GM10847 (cell line): ENCODE data around the gene PRKCB.

ENCODE experiments used
- POLR2A ChIP-seq: IDR thresholded peaks from 2 replicates; pipeline ENCODE4 v1.6.1; 2011; ENCODE audit not compliant: insufficient read length; ENCODE audit errors: extremely low read depth

The PRKCB gene

GRCh38 chr16:24114876-24115275, 279.1 kb downstream of the PRKCB start:
- no peak for TF ChIP-seq POLR2A

GRCh38 chr16:24116046-24116776, 280.4 kb downstream of the PRKCB start:
- no peak for TF ChIP-seq POLR2A

GRCh38 chr16:24116989-24117388, 281.2 kb downstream of the PRKCB start:
- TF ChIP-seq POLR2A = no peak

DNA sequence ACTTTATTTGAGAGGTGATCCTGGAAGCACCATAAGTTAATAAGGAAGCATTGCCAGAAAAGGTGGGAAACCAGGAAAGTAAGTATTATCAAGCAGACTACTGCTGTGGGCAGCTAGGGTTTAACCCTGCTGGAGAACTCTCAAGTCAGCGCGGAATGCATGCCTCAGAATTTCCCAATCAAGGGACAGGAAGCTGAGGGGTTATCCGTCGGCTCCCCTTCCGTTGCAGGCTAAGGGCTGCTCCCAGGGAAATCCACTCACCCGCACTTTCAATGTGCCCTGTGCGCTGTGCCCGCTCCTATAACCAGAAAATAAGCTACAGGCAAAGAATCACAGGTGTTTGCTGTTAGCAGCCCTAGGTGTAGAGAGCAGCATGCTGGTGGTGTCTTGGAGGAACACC, 281.9 kb downstream of the PRKCB start:
- TF ChIP-seq POLR2A = no peak

GRCh38 chr16:24118126-24118821, 282.5 kb downstream of the PRKCB start:
- TF ChIP-seq POLR2A = no peak

DNA sequence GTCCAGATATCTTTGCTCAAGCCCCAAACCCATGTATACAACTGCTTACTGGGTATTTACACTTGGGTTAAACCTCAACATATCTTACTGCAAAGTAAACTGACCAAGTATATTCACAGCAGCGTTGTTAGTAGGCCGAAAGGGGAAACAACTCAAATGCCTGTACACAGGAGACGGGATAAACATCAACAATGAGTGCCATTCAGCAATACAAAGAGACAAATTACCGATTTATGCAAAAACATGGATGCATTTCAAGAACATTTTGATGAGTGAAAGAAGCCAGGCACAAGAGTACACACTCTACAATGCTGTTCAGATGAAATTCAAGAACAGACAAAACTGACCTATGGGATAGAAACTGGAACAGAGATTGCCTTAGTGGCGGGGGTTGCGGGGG, 284.0 kb downstream of the PRKCB start:
- no peak for TF ChIP-seq POLR2A

DNA sequence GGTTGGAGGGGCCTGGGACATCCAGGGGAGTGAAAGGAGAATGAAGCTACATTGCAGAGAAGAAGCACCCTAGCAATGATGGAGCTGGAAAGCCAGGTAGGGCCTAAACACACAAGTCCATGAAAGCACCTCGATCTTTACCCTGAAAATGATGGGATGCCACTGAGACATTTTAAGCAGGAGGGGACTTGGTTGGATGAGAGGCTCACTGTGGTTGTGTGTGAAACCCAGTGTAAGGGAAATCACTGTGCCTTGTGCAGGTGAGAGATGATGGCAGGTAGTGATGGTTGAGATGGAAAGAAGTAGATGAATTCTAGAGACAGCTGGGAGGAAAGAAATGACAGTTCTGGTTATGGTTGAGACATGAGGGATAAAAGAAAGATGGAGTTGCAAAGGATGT, 287.5 kb downstream of the PRKCB start:
- no peak for TF ChIP-seq POLR2A

- TF ChIP-seq POLR2A = no peak
Measured at GRCh38 chr16:24124291-24124690, 288.5 kb downstream of the PRKCB start.

DNA sequence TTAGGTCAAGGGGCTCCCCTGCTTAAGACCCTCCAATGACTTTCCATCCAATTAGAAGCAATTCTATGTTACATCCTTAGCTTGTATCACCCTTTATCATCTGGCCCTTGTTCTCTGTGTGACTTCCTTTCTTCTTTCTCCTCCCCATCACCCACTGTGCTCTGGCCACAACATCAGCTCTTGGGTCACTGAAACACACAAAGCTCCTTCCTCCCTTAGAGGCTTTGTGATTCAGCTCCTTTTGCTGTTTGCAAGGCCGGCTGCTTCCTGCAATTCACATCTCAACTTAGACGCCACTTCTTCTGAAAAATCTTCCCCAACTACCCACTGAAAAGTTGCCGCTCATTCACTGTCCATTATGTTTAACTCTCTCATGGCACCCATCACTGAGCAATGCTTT, 289.4 kb downstream of the PRKCB start:
- no peak for TF ChIP-seq POLR2A

- TF ChIP-seq POLR2A = no peak
Measured at GRCh38 chr16:24129412-24129918, 293.7 kb downstream of the PRKCB start.

DNA sequence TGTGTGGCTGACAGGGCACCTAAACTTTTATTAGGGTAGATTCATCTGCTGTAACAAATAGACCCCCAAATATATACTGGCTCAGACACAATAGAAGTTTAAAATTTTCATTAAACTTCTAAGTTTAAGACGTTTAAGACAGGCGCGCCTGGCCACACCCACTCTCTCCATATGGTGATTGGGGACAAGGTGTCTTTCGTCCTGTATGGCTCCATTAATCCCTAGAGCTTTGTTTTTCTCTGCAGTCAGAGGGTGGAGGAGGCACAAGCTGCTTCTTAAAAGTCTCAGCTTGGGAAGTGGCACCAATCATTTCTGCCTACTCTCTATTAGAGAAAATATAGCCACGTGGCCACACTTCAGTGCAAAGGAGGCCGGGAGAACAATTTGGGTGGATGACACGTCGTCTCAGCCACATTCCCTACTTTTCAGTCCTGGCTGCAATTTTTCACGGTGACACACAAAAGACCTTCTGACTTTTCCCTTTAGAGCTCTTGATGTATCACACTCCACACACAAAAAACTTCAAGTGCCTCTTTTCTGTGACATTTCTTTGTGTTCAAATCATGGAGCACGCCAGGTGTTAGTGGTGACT, 294.8 kb downstream of the PRKCB start:
- TF ChIP-seq POLR2A = no peak

DNA sequence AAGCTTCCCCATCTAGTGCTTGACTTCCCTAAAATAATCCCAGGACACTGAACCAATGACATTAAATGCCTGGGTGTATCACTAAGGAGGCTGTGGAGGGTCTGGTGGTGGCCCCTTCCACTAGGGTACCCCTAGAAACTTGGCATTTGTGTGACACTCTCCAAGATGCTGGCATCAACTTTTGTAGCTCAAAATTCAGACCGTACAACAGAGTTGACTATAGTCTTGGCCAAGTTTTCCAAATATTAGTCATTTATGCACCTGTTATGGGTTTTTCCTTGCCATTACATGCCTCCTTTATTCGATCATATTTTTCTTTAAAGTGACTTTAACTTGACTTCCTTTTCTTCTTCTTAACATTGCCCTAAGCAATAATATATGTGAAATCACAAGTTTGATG, 295.5 kb downstream of the PRKCB start:
- TF ChIP-seq POLR2A = no peak

- no peak for TF ChIP-seq POLR2A
Measured at GRCh38 chr16:24132048-24132796, 296.4 kb downstream of the PRKCB start.

DNA sequence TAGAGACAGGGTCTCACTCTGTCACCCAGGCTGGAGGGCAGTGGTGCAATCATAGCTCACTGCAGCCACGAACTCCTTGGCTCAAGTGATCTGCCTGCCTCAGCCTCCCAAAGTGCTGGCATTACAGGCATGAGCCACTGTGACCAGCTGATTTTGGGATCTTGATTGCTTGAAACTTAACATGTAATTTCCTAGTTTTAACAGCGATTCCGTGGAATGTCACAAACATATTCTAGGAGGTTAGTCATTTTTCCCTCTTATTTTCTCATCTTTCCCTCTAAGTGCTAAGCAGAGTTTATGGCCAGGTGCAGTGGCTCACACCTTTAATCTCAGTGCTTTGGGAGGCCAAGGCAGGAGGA, 297.0 kb downstream of the PRKCB start:
- no peak for TF ChIP-seq POLR2A

GRCh38 chr16:24135624-24136565, 300.1 kb downstream of the PRKCB start:
- TF ChIP-seq POLR2A = no peak

DNA sequence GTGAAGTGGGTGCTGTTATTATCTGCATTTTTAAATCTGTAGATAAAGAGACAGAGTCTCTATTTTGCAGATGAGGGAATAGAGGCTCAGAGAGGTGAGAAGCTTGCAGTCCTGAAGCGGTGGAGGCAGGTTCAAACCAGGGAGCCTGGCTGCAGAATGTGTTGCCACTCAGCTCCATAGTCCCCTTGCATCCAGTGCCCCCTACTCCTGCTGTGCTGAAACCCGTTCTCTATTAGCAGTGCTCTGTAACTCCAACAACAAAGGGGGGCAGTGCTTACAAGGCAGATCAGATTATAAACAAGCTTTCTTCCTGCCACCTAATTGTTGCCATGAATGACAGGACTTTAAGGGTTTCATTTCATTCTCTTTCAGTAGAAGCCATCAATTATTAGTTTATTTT, 302.2 kb downstream of the PRKCB start:
- no peak for TF ChIP-seq POLR2A
